PC-9 (cell line): ENCODE data around the gene SMIM29. TPM values are rescaled to one million over a fixed set of nuclear protein-coding genes. Genes with fewer than 3 reads are reported as not detected.

Experiments
- BruUV-seq: library from RNA; stranded (reverse); fragments of 400-500 nt; replicated peaks from 2 replicates; lab custom pipeline; 2021; lab: Mats Ljungman, UMichigan
- CTCF ChIA-PET: fragments of 300-600 bp; sonication (Branson Sonifier 250); formaldehyde crosslinking; loops from one replicate; lab custom pipeline; 2022; ENCODE audit warnings: antibody characterized with exemption; lab: Charles Lee
- POLR2A ChIA-PET: fragments of 300-600 bp; sonication (Branson Sonifier 250); formaldehyde crosslinking; loops from one replicate; lab custom pipeline; 2022; ENCODE audit warnings: antibody characterized with exemption; ENCODE audit not compliant: unreplicated experiment; lab: Charles Lee
- DNase-seq, 2 experiments: peaks; one replicate each; pipeline versions ENCODE4 v3.0.0 to v3.0.0-alpha.2; 2015 to 2022; ENCODE audit warnings: mixed read lengths in 1 of 2
- H2AFZ ChIP-seq: fragments of 200-600 bp; sonication (generic); 2 replicates; pipeline ENCODE4 v1.8.1; 2017; ENCODE audit warnings: antibody characterized with exemption
- H3F3A ChIP-seq: fragments of 200-600 bp; sonication (generic); 2 replicates; pipeline ENCODE4 v1.8.1; 2017; ENCODE audit warnings: antibody characterized with exemption, mild to moderate bottlenecking, low read depth; ENCODE audit not compliant: insufficient read depth
- H3K27ac ChIP-seq: fragments of 200-600 bp; sonication (generic); 2 replicates; pipeline ENCODE4 v1.6.1; 2016; ENCODE audit warnings: mixed run types
- H3K27me3 ChIP-seq: fragments of 200-600 bp; sonication (generic); 2 replicates; pipeline ENCODE4 v1.6.1; 2016; ENCODE audit warnings: low read depth, mixed run types; ENCODE audit not compliant: insufficient read depth
- H3K36me3 ChIP-seq: fragments of 200-600 bp; sonication (generic); 2 replicates; pipeline ENCODE4 v1.6.1; 2016; ENCODE audit warnings: low read depth, mixed run types
- H3K4me1 ChIP-seq: fragments of 200-600 bp; sonication (generic); replicated peaks from 2 replicates; pipeline ENCODE4 v1.6.1; 2016; ENCODE audit warnings: mixed run types; ENCODE audit not compliant: insufficient read depth
- H3K4me2 ChIP-seq: fragments of 200-600 bp; sonication (generic); 2 replicates; pipeline ENCODE4 v1.6.1; 2017; ENCODE audit warnings: mixed run types
- H3K4me3 ChIP-seq: fragments of 200-600 bp; sonication (generic); 2 replicates; pipeline ENCODE4 v1.6.1; 2016; ENCODE audit warnings: mixed run types
- H3K79me2 ChIP-seq: fragments of 200-600 bp; sonication (generic); 2 replicates; pipeline ENCODE4 v1.6.1; 2017; ENCODE audit warnings: low read depth, mixed run types
- H3K9me2 ChIP-seq: fragments of 200-600 bp; sonication (generic); 2 replicates; pipeline ENCODE4 v1.8.1; 2017; ENCODE audit warnings: mild to moderate bottlenecking; ENCODE audit not compliant: insufficient read depth
- H3K9me3 ChIP-seq: fragments of 200-600 bp; sonication (generic); 2 replicates; pipeline ENCODE4 v1.8.1; 2016; ENCODE audit warnings: low read depth; ENCODE audit not compliant: insufficient read depth
- H4K20me1 ChIP-seq: fragments of 200-600 bp; sonication (generic); 2 replicates; pipeline ENCODE4 v1.8.1; 2017; ENCODE audit not compliant: insufficient read depth
- EZH2 ChIP-seq: fragments of 200-600 bp; sonication (generic); IDR thresholded peaks from 2 replicates; pipeline ENCODE4 v1.8.0; 2017; ENCODE audit warnings: antibody characterized with exemption, low read depth
- intact Hi-C: fragments of 100-400 bp; cut with micrococcal nuclease; formaldehyde crosslinking; loops from one replicate; pipeline ENCODE4 v1.10.0; 2022; ENCODE audit not compliant: unreplicated experiment
- total RNA-seq: library from RNA; stranded (reverse); gene quantifications from 2 replicates; pipeline ENCODE4 v1.2.3, GENCODE V29; 2021
- TF ChIP-seq, protein P1 (sequence below): fragments of 200-600 bp; sonication (generic); conservative IDR thresholded peaks from 2 replicates; pipeline ENCODE4 v1.6.1; 2017; ENCODE audit warnings: mixed run types, antibody characterized with exemption, mild to moderate bottlenecking, moderate library complexity

SMIM29 gene
- total RNA-seq, 1 experiment from 2014 or later = 35.2 TPM

DNA sequence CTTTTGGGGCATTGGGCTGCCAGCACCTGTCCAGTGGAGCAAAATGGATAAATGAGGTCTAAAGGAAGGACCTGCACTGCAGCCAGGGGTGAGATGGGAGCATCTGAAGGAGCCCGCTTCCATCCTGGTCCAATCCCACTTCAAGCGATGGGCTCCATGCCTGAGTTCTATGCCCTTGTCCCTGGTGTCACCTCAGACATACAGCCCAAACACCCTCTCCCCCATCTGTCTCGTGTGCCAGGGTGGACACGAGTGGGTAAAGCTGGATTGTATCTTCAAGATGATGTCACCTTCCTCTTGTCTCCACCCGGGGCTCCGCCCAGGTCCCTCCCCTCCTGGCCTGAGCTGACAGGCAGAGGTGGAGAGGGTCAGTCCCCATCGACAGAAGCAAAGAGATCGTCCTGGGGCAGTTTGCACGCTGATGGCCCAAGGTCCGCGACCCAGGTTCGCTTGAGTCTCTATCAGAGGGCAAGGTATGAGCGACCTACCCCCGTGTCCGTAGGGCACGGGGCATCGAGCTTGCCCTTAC lies 544 bp downstream of the SMIM29 start:
- CTCF ChIA-PET = interaction anchor here (0.6 to 1.9 kb wide), 3 partner anchors 143 to 167 kb away, joined by 5 to 29 read pairs (median 6); no protein-coding TSS in a partner anchor
- Histone ChIP-seq H3K9me2 (no peaks in the 10 kb centered on the region), H3K4me3 (peak overlapping the region; percentile 88), H3K27me3 (no peaks in the 10 kb centered on the region), H4K20me1 (peaks cover 5% of the 10 kb centered on the region; the same call in 1 of the 2 replicates), H3K36me3 (no peaks in the 10 kb centered on the region), H3K9me3 (no peaks in the 10 kb centered on the region), H3K4me2 (peak overlapping the region; percentile 95), H2AFZ (peak overlapping the region; percentile 75), H3F3A (peaks cover 52% of the 10 kb centered on the region), H3K4me1 (peaks cover 49% of the 10 kb centered on the region), H3K79me2 (peaks cover 11% of the 10 kb centered on the region; the same call in 1 of the 2 replicates), H3K27ac (peak overlapping the region; percentile 83)
- peak in 1 of 2 experiments; percentile 43 for DNase-seq
- intact Hi-C loops = loop anchor here (2.0 to 10.0 kb wide), 6 partner anchors 83 to 894 kb away; partner anchors contain the start of genes BLTP3A, LEMD2 and TCP11
- TF ChIP-seq, protein P1, sequence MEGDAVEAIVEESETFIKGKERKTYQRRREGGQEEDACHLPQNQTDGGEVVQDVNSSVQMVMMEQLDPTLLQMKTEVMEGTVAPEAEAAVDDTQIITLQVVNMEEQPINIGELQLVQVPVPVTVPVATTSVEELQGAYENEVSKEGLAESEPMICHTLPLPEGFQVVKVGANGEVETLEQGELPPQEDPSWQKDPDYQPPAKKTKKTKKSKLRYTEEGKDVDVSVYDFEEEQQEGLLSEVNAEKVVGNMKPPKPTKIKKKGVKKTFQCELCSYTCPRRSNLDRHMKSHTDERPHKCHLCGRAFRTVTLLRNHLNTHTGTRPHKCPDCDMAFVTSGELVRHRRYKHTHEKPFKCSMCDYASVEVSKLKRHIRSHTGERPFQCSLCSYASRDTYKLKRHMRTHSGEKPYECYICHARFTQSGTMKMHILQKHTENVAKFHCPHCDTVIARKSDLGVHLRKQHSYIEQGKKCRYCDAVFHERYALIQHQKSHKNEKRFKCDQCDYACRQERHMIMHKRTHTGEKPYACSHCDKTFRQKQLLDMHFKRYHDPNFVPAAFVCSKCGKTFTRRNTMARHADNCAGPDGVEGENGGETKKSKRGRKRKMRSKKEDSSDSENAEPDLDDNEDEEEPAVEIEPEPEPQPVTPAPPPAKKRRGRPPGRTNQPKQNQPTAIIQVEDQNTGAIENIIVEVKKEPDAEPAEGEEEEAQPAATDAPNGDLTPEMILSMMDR = no peak
- TF ChIP-seq EZH2 = no peak
- BruUV-seq = TSS peak; percentile 66
- POLR2A ChIA-PET = no interaction called here

DNA sequence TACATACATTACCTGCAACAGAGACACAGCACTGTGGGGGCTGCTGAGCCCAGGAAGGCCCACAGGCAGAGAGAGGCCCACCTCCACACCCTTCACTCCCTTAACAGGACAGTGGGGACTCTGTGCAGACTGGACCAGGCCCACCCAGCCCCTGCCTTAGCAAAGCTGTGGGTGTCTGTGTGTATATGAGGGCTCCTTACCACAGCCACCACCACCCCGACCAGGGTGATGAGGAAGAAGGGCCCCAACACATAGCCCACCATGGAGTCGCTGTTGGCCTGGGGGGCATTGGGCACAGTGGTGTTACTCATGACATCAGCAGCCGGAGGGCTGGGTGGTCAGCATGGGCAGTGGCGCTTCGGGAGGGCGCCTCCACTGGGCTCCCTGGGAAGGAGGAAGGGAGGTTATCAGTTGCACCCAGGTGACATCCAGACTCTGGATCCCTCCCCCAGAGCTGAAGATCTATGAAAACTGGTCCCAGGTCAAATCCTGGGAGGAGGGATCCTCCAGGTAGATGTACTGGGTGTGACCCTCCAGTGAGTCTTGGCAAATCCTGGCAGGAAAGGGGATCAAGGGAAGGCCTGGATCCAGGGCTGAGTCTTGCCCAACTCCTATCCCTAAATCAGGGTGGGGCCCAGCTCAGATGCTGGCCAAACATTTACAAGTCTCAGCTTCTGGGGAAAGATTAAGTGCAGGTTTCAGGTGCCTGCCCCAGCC lies 1.2 kb downstream of the SMIM29 start:
- H3K27ac ChIP-seq = peak overlapping the region; percentile 83
- BruUV-seq = no TSS peak
- no peak for TF ChIP-seq EZH2
- TF ChIP-seq, protein P1 = no peak
- peak overlapping the region; percentile 88; the same call in 1 of the 2 replicates for H3K4me3 ChIP-seq
- H2AFZ ChIP-seq = no peak overlapping the region
- H3K79me2 ChIP-seq = peaks cover 16% of the 10 kb centered on the region
- DNase-seq = no peak
- peaks cover 58% of the 10 kb centered on the region for H3F3A ChIP-seq
- ChIA-PET CTCF (interaction anchor here (0.6 to 1.5 kb wide), 3 partner anchors 52 to 167 kb away, joined by 3 to 6 read pairs (median 5); no protein-coding TSS in a partner anchor), POLR2A (interaction anchor here (0.6 kb wide), 1 partner anchor 309 kb away, joined by 5 read pairs; the partner anchor contains the start of gene SPDEF)
- peaks cover 5% of the 10 kb centered on the region; the same call in 1 of the 2 replicates for H4K20me1 ChIP-seq
- peak overlapping the region; percentile 95 for H3K4me2 ChIP-seq
- intact Hi-C loops = loop anchor here (2.0 to 10.0 kb wide), 6 partner anchors 83 to 895 kb away; partner anchors contain the start of genes BLTP3A, LEMD2 and TCP11
- no peaks in the 10 kb centered on the region for H3K9me2 ChIP-seq
- H3K36me3 ChIP-seq = 0 out of 2 replicates have a peak, but pooled peaks cover 3% of the 10 kb centered on the region
- no peaks in the 10 kb centered on the region for H3K27me3 ChIP-seq
- H3K9me3 ChIP-seq = no peaks in the 10 kb centered on the region
- H3K4me1 ChIP-seq = peaks cover 56% of the 10 kb centered on the region
